22Rv1 (cell line): Measurements from ENCODE around the gene TNFRSF12A.

Source experiments
- CTCF ChIP-seq: fragments of 450-650 bp; IDR thresholded peaks from 2 replicates; pipeline ENCODE4 v1.5.1; 2017; ENCODE audit warnings: mild to moderate bottlenecking
- ZFX ChIP-seq: fragments of 450-650 bp; IDR thresholded peaks from 2 replicates; pipeline ENCODE4 v1.6.1; 2017; ENCODE audit warnings: antibody characterized with exemption, borderline replicate concordance

DNA sequence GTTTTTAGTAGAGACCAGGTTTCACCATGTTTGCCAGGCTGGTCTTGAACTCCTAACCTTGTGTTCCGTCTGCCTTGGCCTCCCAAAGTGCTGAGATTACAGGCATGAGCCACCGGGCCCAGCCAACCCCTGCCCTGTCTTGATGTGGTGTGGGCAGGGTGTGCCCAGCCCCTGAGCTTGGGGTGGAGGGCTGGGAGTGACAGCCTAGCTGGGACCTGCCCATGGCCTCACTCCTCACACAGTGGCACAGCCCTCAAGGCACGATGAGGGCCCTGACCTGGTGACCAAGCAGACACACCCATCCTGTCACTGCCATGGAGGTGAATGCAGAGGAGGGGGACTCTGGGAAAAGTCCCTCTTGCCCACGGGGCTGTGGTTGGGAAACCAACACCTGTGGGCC lies 48.3 kb downstream of the TNFRSF12A start:
- TF ChIP-seq CTCF: no peak
- TF ChIP-seq ZFX: no peak
